ENCODE results near the gene PPP1R13B.
"Not testable (repeated sequence)": the region's sequence is repeated elsewhere in the genome, so short reads cannot be mapped to it uniquely, and the experiment has no call there.

Gene PPP1R13B, protein sequence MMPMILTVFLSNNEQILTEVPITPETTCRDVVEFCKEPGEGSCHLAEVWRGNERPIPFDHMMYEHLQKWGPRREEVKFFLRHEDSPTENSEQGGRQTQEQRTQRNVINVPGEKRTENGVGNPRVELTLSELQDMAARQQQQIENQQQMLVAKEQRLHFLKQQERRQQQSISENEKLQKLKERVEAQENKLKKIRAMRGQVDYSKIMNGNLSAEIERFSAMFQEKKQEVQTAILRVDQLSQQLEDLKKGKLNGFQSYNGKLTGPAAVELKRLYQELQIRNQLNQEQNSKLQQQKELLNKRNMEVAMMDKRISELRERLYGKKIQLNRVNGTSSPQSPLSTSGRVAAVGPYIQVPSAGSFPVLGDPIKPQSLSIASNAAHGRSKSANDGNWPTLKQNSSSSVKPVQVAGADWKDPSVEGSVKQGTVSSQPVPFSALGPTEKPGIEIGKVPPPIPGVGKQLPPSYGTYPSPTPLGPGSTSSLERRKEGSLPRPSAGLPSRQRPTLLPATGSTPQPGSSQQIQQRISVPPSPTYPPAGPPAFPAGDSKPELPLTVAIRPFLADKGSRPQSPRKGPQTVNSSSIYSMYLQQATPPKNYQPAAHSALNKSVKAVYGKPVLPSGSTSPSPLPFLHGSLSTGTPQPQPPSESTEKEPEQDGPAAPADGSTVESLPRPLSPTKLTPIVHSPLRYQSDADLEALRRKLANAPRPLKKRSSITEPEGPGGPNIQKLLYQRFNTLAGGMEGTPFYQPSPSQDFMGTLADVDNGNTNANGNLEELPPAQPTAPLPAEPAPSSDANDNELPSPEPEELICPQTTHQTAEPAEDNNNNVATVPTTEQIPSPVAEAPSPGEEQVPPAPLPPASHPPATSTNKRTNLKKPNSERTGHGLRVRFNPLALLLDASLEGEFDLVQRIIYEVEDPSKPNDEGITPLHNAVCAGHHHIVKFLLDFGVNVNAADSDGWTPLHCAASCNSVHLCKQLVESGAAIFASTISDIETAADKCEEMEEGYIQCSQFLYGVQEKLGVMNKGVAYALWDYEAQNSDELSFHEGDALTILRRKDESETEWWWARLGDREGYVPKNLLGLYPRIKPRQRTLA
- total RNA-seq: 28.2 to 33.9 reads per million in 2 donors

DNA sequence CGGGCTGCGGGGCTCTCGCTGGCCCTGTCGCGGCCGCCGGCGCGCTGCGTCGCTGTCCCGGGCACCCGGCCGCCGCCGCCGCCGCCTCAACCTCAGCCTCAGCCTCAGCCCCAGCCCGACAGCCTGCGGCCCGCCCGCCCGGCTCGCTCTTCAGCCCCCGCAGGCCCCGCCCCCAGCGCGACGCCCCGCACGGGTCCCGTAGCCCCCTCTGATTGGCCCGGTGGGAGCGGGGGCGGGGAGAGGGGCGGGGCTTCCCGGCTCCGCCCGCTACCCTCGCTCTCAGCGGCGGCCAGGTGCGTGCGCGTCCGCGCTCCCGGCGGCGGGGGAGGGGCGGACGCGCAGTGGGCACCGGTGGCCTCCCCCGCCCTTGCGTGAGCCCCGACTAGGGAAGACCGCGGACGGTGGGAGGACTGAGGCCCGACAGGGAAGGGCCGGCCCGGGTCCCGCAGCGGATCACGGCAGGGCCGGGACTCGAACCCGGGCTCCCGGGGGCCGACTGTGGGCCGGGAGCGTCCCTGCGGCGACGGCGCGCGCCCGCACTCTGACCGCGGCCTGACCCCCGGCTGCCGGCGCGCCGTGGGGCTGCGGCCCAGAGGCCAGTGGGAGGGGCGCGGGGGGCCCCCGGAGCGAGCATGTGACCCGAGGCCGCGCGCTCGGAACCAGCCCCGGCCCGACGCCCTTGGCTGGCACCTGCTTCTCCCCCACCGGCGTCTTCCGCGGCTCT lies at the start of gene PPP1R13B:
PPP1R13B (minus strand) TSS at position 125 of the 724 bp plus-strand sequence. CDS start 268 bp downstream, outside the sequence.
- peak; percentile 91 for DNase-seq

DNA sequence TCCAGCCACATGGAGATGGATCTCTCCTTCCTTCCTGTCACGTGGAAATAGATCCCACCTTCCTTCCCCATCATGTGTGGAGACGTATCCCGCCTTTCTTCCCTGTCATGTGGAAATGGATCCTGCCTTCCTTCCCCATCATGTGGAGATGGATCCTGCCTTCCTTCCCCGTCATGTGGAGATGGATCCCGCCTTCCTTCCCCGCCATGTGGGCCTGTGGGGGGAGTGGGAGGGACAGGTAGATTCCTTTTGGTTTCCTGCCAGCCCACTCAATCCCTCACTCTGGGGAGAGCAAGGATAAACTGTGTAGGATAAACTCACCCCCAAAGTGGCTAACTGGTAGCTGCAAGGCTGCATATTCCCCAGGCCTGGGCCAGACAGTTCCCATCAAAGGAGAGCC lies 49.2 kb upstream of the PPP1R13B start:
- no peak for DNase-seq

GRCh38 chr14:103894723-103895059 lies 47.3 kb upstream of the PPP1R13B start:
- no peak for DNase-seq

DNA sequence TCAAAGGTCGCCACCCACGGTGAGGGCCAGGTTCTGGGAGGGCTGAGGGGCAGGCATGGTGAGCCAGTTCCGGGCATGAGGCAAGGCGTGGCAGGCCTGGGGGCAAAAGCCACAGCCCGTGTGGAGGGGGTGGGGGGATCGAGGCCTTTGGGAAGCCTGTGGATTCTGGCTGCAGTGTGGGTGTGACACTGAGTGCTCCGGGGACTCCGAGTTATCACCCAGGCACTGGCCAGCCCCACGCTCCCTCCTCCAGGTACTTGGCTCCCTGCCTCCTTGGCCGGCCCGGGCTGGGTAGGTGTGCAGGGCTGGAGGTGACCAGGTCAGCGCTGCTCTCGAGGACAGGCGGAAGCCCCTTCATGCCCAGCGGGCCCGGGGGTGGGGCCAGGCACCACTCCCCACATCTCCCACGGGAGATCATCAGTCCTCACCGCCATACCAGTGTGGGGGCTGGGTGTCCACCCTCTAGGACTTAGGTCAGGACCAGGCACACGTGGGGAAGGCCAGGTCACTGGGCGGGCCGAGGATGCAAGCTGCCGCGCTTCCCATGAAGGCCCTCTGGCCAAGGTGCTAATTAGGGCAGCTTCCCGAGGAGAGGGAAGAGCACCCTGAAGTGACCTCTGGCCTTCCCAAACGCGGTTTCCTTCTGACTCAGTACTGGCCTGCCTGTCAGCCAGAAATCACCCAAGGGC lies 46.8 kb upstream of the PPP1R13B start:
- DNase-seq: no peak

- DNase-seq: no peak
Measured at GRCh38 chr14:103892247-103892646, 44.9 kb upstream of the PPP1R13B start.

GRCh38 chr14:103891667-103892215 lies 44.4 kb upstream of the PPP1R13B start:
- DNase-seq: no peak

GRCh38 chr14:103890821-103891666 lies 43.7 kb upstream of the PPP1R13B start:
- no peak for DNase-seq

DNA sequence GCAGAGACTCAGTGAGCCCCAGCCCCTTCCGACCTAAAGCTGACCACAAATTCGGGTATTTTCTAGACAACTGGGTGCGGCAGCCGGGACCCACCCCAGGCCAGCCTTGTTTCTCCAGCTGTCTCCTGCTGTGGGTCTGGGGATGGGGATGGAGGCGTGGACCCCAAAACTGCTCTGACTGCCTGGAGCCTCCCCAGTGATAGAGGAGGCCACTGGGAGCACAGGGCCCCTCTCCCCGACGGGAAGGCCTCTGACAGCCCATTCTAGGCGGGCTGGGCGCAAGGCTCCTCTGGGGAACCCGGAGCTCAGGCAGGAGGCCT lies 42.6 kb upstream of the PPP1R13B start:
- no peak for DNase-seq

- no peak for DNase-seq
Measured at GRCh38 chr14:103889313-103890051, 42.1 kb upstream of the PPP1R13B start.

DNA sequence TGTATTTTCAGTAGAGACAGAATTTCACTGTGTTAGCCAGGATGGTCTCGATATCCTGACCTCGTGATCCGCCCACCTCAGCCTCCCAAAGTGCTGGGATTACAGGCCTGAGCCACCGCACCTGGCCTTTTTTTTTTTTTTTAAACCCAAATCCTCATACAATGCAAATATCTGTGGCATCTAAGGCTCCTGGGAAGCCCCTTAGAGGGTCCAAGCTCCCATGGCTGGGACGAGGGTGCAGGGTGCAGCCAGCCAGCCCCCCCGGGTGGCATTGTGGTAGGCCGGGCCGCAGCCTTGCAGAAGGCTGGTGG lies 41.6 kb upstream of the PPP1R13B start:
- not testable (repeated sequence) for DNase-seq

DNA sequence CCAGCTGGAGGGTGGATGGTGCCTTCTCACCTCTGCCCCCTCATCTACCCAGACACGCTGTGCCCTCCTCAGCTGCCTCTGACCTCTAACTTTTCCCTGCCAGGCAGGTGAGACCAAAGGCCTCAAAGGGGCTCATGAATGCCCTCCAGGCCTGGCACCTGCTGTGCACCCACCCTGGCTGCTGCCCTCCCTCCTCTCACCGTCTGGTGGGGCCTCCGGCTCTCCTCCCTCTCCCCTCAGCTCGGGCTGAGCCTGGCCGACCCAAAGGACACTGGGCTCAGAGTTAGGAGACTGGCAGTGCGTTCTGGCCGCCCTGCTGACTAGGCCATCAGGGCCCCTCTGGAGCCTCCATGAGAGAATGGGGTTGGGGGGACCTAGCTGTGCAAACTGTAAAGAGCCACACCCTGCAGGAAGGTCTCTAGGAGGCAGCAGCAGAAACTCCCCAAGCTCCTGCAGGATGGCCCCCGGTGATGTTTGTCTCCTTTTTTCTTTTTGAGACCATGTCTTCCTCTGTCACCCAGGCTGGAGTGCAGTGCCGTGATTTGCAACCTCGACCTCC lies 40.3 kb upstream of the PPP1R13B start:
- DNase-seq: no peak

DNA sequence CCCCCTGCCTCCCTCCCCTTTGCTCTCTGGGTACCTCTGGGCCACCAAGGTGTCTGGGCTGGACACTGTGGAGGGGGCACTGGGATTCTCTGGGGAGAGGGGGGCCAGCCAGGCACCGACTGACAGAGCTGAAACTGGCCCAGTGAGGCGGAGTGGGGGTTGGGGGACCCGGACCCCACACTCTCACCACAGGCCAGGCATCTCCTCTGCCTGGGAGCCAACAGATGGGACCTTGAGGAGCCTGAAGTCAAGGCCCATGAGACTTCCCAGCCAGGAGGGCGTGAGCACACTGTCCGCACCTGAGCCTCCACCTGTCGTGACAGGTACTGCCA lies 39.8 kb upstream of the PPP1R13B start:
- DNase-seq: no peak

GRCh38 chr14:103886304-103887169 lies 39.2 kb upstream of the PPP1R13B start:
- DNase-seq: no peak

GRCh38 chr14:103885509-103885932 lies 38.1 kb upstream of the PPP1R13B start:
- no peak for DNase-seq

DNA sequence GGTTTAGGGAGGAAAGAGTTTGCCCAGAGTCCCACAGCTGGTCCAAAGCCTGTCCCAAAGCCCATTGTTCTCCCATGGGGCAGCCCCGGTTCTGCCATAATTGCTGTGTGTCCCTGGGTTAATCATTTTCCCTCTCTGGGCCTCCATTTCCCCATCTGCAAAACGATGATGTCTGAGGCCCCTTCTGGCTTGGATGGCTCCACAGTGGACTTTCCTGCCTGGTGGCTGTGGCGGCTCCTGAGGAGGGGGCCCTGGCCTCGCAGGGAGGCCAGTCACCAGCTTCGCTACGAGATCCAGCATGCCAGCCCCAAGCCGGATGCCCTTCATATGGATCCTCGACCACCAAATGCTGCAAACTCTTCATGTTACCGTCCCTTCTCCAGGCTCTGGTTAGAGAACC lies 37.5 kb upstream of the PPP1R13B start:
- DNase-seq: no peak

DNA sequence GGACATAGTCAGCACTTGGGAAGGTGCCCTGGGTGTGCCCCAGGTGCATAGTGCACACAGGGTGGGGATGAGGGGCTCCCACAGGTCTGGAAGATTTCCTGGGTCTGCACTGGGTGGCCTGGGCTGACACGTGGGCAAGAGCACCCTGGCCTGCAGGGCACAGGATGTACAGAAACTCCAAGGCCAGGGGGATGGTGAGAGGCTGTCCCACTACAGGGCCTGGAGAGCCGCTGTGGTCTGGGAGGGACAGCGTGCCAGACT lies 35.8 kb upstream of the PPP1R13B start:
- DNase-seq: no peak

GRCh38 chr14:103882503-103883262 lies 35.3 kb upstream of the PPP1R13B start:
- DNase-seq: no peak

Measured in activated gamma-delta T cell (primary cell).